Measurements from ENCODE around the gene CDKL1.

Gene CDKL1

GRCh38 chr14:50312734-50313054, 84.0 kb downstream of the CDKL1 start:
- no peak for TF ChIP-seq CTCF (IDR thresholded peaks at IDR 0.05; ENCODE audit: insufficient read depth, low read length, missing control alignments)
- CTCF ChIA-PET, result interaction anchor here (1.2 to 3.4 kb wide), 5 partner anchors 8 to 450 kb away, joined by 3 to 33 read pairs (median 3); no protein-coding TSS in a partner anchor
- peak overlapping the region; percentile 93 for H3K4me3 ChIP-seq (ENCODE audit: low read depth, low read length)
- DNase-seq (ENCODE audit: low read depth, low spot score), result no peak
- POLR2A ChIA-PET, result interaction anchor here (1.0 kb wide), 1 partner anchor 8 kb away, joined by 3 read pairs; no protein-coding TSS in a partner anchor

GRCh38 chr14:50311972-50312733, 84.5 kb downstream of the CDKL1 start, which contains the start of the genes DMAC2L and L2HGDH:
Gene DMAC2L, plus strand, starts transcription at chr14:50312324. Its CDS starts 9,164 bp downstream, at chr14:50321488.
Gene L2HGDH, minus strand, starts transcription at chr14:50312229. Its CDS starts 79 bp downstream, at chr14:50312150.
- peak; percentile 36 for DNase-seq (ENCODE audit: low read depth, low spot score)
- POLR2A ChIA-PET, result interaction anchor here (1.0 to 1.1 kb wide), 2 partner anchors 9 to 65 kb away, joined by 3 read pairs; no protein-coding TSS in a partner anchor
- CTCF ChIA-PET, result interaction anchor here (0.8 to 3.4 kb wide), 14 partner anchors 8 to 464 kb away, joined by 3 to 33 read pairs (median 3); partner anchors contain the start of genes MAP4K5 and VCPKMT

GRCh38 chr14:50311337-50311971, 85.2 kb downstream of the CDKL1 start:
- POLR2A ChIA-PET, result interaction anchor here (1.0 to 1.1 kb wide), 2 partner anchors 9 to 65 kb away, joined by 3 read pairs; no protein-coding TSS in a partner anchor
- CTCF ChIA-PET, result interaction anchor here (0.8 to 3.4 kb wide), 15 partner anchors 8 to 464 kb away, joined by 3 to 33 read pairs (median 3); partner anchors contain the start of genes MAP4K5 and VCPKMT
- DNase-seq (ENCODE audit: low read depth, low spot score), result no peak
- TF ChIP-seq CTCF (IDR thresholded peaks at IDR 0.05; ENCODE audit: insufficient read depth, low read length, missing control alignments), result peak; percentile 52
- H3K4me3 ChIP-seq (ENCODE audit: low read depth, low read length), result peak overlapping the region; percentile 93

More at GRCh38 chr14:50311972-50312733, 84.5 kb downstream of the CDKL1 start, which contains the start of the genes DMAC2L and L2HGDH:
- TF ChIP-seq CTCF (IDR thresholded peaks at IDR 0.05; ENCODE audit: insufficient read depth, low read length, missing control alignments), result no peak
- H3K4me3 ChIP-seq (ENCODE audit: low read depth, low read length), result peak within 1 kb of the TSS; percentile 93

GRCh38 chr14:50310445-50310844, 86.2 kb downstream of the CDKL1 start:
- POLR2A ChIA-PET, result no interaction called here
- TF ChIP-seq CTCF (IDR thresholded peaks at IDR 0.05; ENCODE audit: insufficient read depth, low read length, missing control alignments), result no peak
- H3K4me3 ChIP-seq (ENCODE audit: low read depth, low read length), result no peak overlapping the region
- DNase-seq (ENCODE audit: low read depth, low spot score), result no peak
- CTCF ChIA-PET, result interaction anchor here (0.9 to 3.4 kb wide), 6 partner anchors 10 to 445 kb away, joined by 3 to 33 read pairs (median 4); partner anchors contain the start of gene MAP4K5

GRCh38 chr14:50308363-50308915, 88.2 kb downstream of the CDKL1 start:
- TF ChIP-seq CTCF (IDR thresholded peaks at IDR 0.05; ENCODE audit: insufficient read depth, low read length, missing control alignments), result no peak
- ChIA-PET CTCF (no interaction called here), POLR2A (interaction anchor here (0.7 kb wide), 1 partner anchor 14 kb away, joined by 3 read pairs; no protein-coding TSS in a partner anchor)
- DNase-seq (ENCODE audit: low read depth, low spot score), result no peak
- no peak overlapping the region for H3K4me3 ChIP-seq (ENCODE audit: low read depth, low read length)
